ENCODE results near the gene TCEANC2.

Gene TCEANC2

GRCh38 chr1:54010415-54011117 is 42.8 kb upstream of the TCEANC2 start:
- Histone ChIP-seq H3K79me1 (replicated peaks; ENCODE audit: low read length, poor library complexity, severe bottlenecking) (no peaks in the 10 kb centered on the region), H4K91ac (ENCODE audit: low read length) (no peak overlapping the region), H3K4me2 (ENCODE audit: low read length, poor library complexity, severe bottlenecking) (no peak overlapping the region), H3K18ac (ENCODE audit: low read depth in 1 of 2, low read length in 2 of 2) (no peak overlapping the region), H4K8ac (ENCODE audit: low read length) (no peak overlapping the region), H3K27me3 (ENCODE audit: control insufficient read depth in 1 of 2, insufficient read depth in 1 of 2, low read length in 2 of 2) (peaks cover 43 to 83% of the 10 kb centered on the region in 2 experiments), H2BK120ac (ENCODE audit: low read depth, low read length) (no peak overlapping the region), H2AFZ (ENCODE audit: low read depth, low read length) (no peak overlapping the region), H3K4me1 (ENCODE audit: control insufficient read depth, insufficient read depth, low read depth, low read length) (peaks cover 2% of the 10 kb centered on the region), H3K36me3 (ENCODE audit: control insufficient read depth in 1 of 2, insufficient read depth in 2 of 2, low read depth in 1 of 2, low read length in 2 of 2) (no peaks in the 10 kb centered on the region), H3K23ac (ENCODE audit: low read length in 2 of 2) (no peak overlapping the region), H3K27ac (ENCODE audit: low read length, poor library complexity, severe bottlenecking) (no peak overlapping the region), H2BK12ac (ENCODE audit: low read length in 2 of 2) (no peak overlapping the region), H3K14ac (ENCODE audit: low read length in 2 of 2) (no peak overlapping the region), H2AK5ac (ENCODE audit: low read length, severe bottlenecking) (no peak overlapping the region), H3K4me3 (ENCODE audit: insufficient read depth in 1 of 2, low read depth in 1 of 2, low read length in 2 of 2) (no peak overlapping the region), H2BK15ac (ENCODE audit: low read depth, poor library complexity, severe bottlenecking) (peak overlapping the region; percentile 61), H3K9ac (ENCODE audit: low read length) (no peak overlapping the region), H3K9me3 (ENCODE audit: control insufficient read depth, low read length) (no peaks in the 10 kb centered on the region), H2BK5ac (ENCODE audit: low read depth, low read length, poor library complexity, severe bottlenecking) (no peak overlapping the region), H3K4ac (ENCODE audit: low read depth in 1 of 2, low read length in 2 of 2) (no peak overlapping the region)
- 80% methylated on average over 5 of the region's 5 CpGs for WGBS
- no peak for DNase-seq

DNA sequence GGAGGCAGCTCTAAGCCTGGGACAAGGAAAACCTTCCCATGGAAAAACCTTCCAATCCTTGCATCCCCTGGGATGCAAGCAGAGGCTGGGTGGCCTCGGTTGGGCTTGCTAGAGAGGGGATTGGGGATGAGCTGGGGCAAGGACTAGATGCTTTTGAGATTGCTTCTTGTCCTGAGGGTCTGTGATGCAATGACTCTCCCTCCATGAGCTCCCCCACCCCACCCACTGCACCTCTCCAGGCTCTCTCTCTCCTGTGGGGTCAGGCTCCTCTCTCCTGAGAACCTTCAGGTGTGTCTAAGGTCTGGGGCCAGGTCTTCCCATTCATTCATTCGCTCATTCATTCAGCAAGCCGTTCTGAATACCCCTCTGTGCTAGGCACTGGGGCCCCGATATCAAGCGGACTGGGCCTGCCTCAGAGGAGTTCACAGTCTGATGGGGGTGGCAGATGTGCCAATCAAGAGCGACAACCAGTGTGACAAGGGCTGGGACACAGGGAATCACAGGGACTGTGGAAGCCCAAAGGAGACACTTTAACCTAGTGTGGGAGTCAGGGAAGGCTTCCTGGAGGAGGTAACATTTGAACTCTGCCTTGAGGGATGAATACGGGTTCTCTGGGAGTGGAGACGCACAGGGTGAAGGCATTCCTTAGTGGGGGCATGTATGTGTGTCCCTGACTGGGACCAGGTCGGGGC is 41.9 kb upstream of the TCEANC2 start:
- peaks cover 7% of the 10 kb centered on the region for H3K4me1 ChIP-seq (ENCODE audit: control insufficient read depth, insufficient read depth, low read depth, low read length)
- H3K18ac ChIP-seq (ENCODE audit: low read depth in 1 of 2, low read length in 2 of 2) = no peak overlapping the region
- no peak overlapping the region for H3K9ac ChIP-seq (ENCODE audit: low read length)
- no peak overlapping the region for H4K91ac ChIP-seq (ENCODE audit: low read length)
- H2BK12ac ChIP-seq (ENCODE audit: low read length in 2 of 2) = no peak overlapping the region
- no peaks in the 10 kb centered on the region for H3K36me3 ChIP-seq (ENCODE audit: control insufficient read depth in 1 of 2, insufficient read depth in 2 of 2, low read depth in 1 of 2, low read length in 2 of 2)
- no peak overlapping the region for H2AK5ac ChIP-seq (ENCODE audit: low read length, severe bottlenecking)
- no peak overlapping the region for H3K4ac ChIP-seq (ENCODE audit: low read depth in 1 of 2, low read length in 2 of 2)
- H3K9me3 ChIP-seq (ENCODE audit: control insufficient read depth, low read length) = no peaks in the 10 kb centered on the region
- DNase-seq = no peak
- no peak overlapping the region for H2AFZ ChIP-seq (ENCODE audit: low read depth, low read length)
- no peak overlapping the region for H3K14ac ChIP-seq (ENCODE audit: low read length in 2 of 2)
- no peak overlapping the region for H3K4me2 ChIP-seq (ENCODE audit: low read length, poor library complexity, severe bottlenecking)
- no peak overlapping the region for H2BK5ac ChIP-seq (ENCODE audit: low read depth, low read length, poor library complexity, severe bottlenecking)
- no peaks in the 10 kb centered on the region for H3K79me1 ChIP-seq (replicated peaks; ENCODE audit: low read length, poor library complexity, severe bottlenecking)
- H3K4me3 ChIP-seq (ENCODE audit: insufficient read depth in 1 of 2, low read depth in 1 of 2, low read length in 2 of 2) = no peak overlapping the region
- peaks cover 41 to 77% of the 10 kb centered on the region in 2 experiments for H3K27me3 ChIP-seq (ENCODE audit: control insufficient read depth in 1 of 2, insufficient read depth in 1 of 2, low read length in 2 of 2)
- H2BK15ac ChIP-seq (ENCODE audit: low read depth, poor library complexity, severe bottlenecking) = no peak overlapping the region
- no peak overlapping the region for H3K23ac ChIP-seq (ENCODE audit: low read length in 2 of 2)
- H4K8ac ChIP-seq (ENCODE audit: low read length) = no peak overlapping the region
- no peak overlapping the region for H3K27ac ChIP-seq (ENCODE audit: low read length, poor library complexity, severe bottlenecking)
- no peak overlapping the region for H2BK120ac ChIP-seq (ENCODE audit: low read depth, low read length)
- WGBS = 90% methylated on average over 8 of the region's 9 CpGs

DNA sequence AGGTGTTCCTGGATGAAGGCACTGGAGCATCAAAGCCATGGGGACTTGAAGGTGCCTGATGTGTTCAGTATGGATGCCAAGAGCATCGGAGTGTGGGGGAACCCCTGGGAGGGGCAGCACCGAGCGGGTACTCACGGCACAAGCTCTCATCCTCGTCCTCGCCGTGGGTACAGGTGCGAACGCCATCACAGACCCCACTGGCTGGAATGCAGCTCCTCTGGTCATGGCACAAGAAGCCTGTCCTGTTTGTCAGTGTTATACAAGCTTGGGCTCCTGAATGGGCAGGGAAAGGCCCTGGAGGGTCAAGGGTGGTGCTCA is 41.4 kb upstream of the TCEANC2 start:
- Histone ChIP-seq H2AK5ac (ENCODE audit: low read length, severe bottlenecking) (no peak overlapping the region), H3K4me2 (ENCODE audit: low read length, poor library complexity, severe bottlenecking) (no peak overlapping the region), H3K18ac (ENCODE audit: low read depth in 1 of 2, low read length in 2 of 2) (no peak overlapping the region), H2AFZ (ENCODE audit: low read depth, low read length) (no peak overlapping the region), H3K4me3 (ENCODE audit: insufficient read depth in 1 of 2, low read depth in 1 of 2, low read length in 2 of 2) (no peak overlapping the region), H3K27me3 (ENCODE audit: control insufficient read depth in 1 of 2, insufficient read depth in 1 of 2, low read length in 2 of 2) (peaks cover 42 to 78% of the 10 kb centered on the region in 2 experiments), H3K9ac (ENCODE audit: low read length) (no peak overlapping the region), H3K23ac (ENCODE audit: low read length in 2 of 2) (no peak overlapping the region), H2BK12ac (ENCODE audit: low read length in 2 of 2) (no peak overlapping the region), H2BK5ac (ENCODE audit: low read depth, low read length, poor library complexity, severe bottlenecking) (no peak overlapping the region), H3K14ac (ENCODE audit: low read length in 2 of 2) (no peak overlapping the region), H2BK15ac (ENCODE audit: low read depth, poor library complexity, severe bottlenecking) (no peak overlapping the region), H3K9me3 (ENCODE audit: control insufficient read depth, low read length) (no peaks in the 10 kb centered on the region), H3K79me1 (replicated peaks; ENCODE audit: low read length, poor library complexity, severe bottlenecking) (no peaks in the 10 kb centered on the region), H3K36me3 (ENCODE audit: control insufficient read depth in 1 of 2, insufficient read depth in 2 of 2, low read depth in 1 of 2, low read length in 2 of 2) (no peaks in the 10 kb centered on the region), H3K4me1 (ENCODE audit: control insufficient read depth, insufficient read depth, low read depth, low read length) (peaks cover 7% of the 10 kb centered on the region), H3K27ac (ENCODE audit: low read length, poor library complexity, severe bottlenecking) (no peak overlapping the region), H4K91ac (ENCODE audit: low read length) (no peak overlapping the region), H2BK120ac (ENCODE audit: low read depth, low read length) (no peak overlapping the region), H3K4ac (ENCODE audit: low read depth in 1 of 2, low read length in 2 of 2) (no peak overlapping the region), H4K8ac (ENCODE audit: low read length) (no peak overlapping the region)
- no peak for DNase-seq
- 94% methylated on average over 9 of the region's 9 CpGs for WGBS

DNA sequence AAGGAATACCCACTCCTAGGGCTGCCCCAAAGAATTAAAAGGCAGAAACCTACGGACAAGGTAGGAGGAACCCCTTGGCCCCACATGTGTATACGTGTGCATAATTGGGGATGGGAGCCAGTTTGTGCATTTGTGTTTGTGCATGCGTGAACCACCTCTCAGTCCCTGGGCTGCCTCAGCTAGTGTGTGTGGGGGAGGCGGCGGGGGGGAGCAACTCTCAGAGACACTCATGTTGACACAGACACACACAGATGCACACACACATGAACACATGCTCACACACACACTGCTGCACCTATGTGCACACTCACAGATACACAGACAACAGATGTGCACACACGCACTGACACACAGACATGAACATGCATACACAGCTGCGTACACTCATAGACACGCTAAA is 40.5 kb upstream of the TCEANC2 start:
- no peak overlapping the region for H4K91ac ChIP-seq (ENCODE audit: low read length)
- H3K4ac ChIP-seq (ENCODE audit: low read depth in 1 of 2, low read length in 2 of 2) = no peak overlapping the region
- no peak for DNase-seq
- no peak overlapping the region for H3K9ac ChIP-seq (ENCODE audit: low read length)
- no peak overlapping the region for H2BK15ac ChIP-seq (ENCODE audit: low read depth, poor library complexity, severe bottlenecking)
- H2BK12ac ChIP-seq (ENCODE audit: low read length in 2 of 2) = no peak overlapping the region
- no peak overlapping the region for H2BK5ac ChIP-seq (ENCODE audit: low read depth, low read length, poor library complexity, severe bottlenecking)
- no peak overlapping the region for H3K23ac ChIP-seq (ENCODE audit: low read length in 2 of 2)
- no peaks in the 10 kb centered on the region for H3K36me3 ChIP-seq (ENCODE audit: control insufficient read depth in 1 of 2, insufficient read depth in 2 of 2, low read depth in 1 of 2, low read length in 2 of 2)
- H3K9me3 ChIP-seq (ENCODE audit: control insufficient read depth, low read length) = no peaks in the 10 kb centered on the region
- no peak overlapping the region for H3K4me3 ChIP-seq (ENCODE audit: insufficient read depth in 1 of 2, low read depth in 1 of 2, low read length in 2 of 2)
- H4K8ac ChIP-seq (ENCODE audit: low read length) = no peak overlapping the region
- H3K79me1 ChIP-seq (replicated peaks; ENCODE audit: low read length, poor library complexity, severe bottlenecking) = no peaks in the 10 kb centered on the region
- H3K27ac ChIP-seq (ENCODE audit: low read length, poor library complexity, severe bottlenecking) = no peak overlapping the region
- H2AFZ ChIP-seq (ENCODE audit: low read depth, low read length) = no peak overlapping the region
- WGBS = 93% methylated on average over 8 of the region's 8 CpGs
- H2BK120ac ChIP-seq (ENCODE audit: low read depth, low read length) = no peak overlapping the region
- peaks cover 51 to 82% of the 10 kb centered on the region in 2 experiments for H3K27me3 ChIP-seq (ENCODE audit: control insufficient read depth in 1 of 2, insufficient read depth in 1 of 2, low read length in 2 of 2)
- H3K14ac ChIP-seq (ENCODE audit: low read length in 2 of 2) = no peak overlapping the region
- no peak overlapping the region for H3K18ac ChIP-seq (ENCODE audit: low read depth in 1 of 2, low read length in 2 of 2)
- H2AK5ac ChIP-seq (ENCODE audit: low read length, severe bottlenecking) = no peak overlapping the region
- H3K4me2 ChIP-seq (ENCODE audit: low read length, poor library complexity, severe bottlenecking) = no peak overlapping the region
- H3K4me1 ChIP-seq (ENCODE audit: control insufficient read depth, insufficient read depth, low read depth, low read length) = peaks cover 7% of the 10 kb centered on the region
